Measurements from ENCODE around the gene UGT1A6.

GRCh38 chr2:233684640-233685039 is 8.1 kb upstream of the UGT1A6 start:
- no peak for TF ChIP-seq POLR2G (IDR thresholded peaks at IDR 0.05; ENCODE audit: low read depth, low read length)
- no peak for TF ChIP-seq JUNB (CRISPR knock-in tag; IDR thresholded peaks at IDR 0.05; ENCODE audit: borderline replicate concordance)
- TF ChIP-seq CHD2 (IDR thresholded peaks at IDR 0.05; ENCODE audit: low read depth, low read length), result no peak
- TF ChIP-seq RBAK (CRISPR knock-in tag; IDR thresholded peaks at IDR 0.05), result no peak
- no peak for TF ChIP-seq USF2 (IDR thresholded peaks at IDR 0.05; ENCODE audit: low read depth, low read length)
- no peak for TF ChIP-seq USF2 (CRISPR knock-in tag; IDR thresholded peaks at IDR 0.05; ENCODE audit: borderline replicate concordance)
- no peak for TF ChIP-seq HNRNPH1 (optimal IDR thresholded peaks at IDR 0.05; ENCODE audit: low read depth, low read length)
- TF ChIP-seq IKZF1 (IDR thresholded peaks at IDR 0.05), result no peak
- no peak for TF ChIP-seq GMEB2 (CRISPR knock-in tag; IDR thresholded peaks at IDR 0.05; ENCODE audit: low read depth)
- TF ChIP-seq MYC (CRISPR knock-in tag; IDR thresholded peaks at IDR 0.05; ENCODE audit: borderline replicate concordance), result no peak
- no peak for TF ChIP-seq ZNF432 (CRISPR knock-in tag; IDR thresholded peaks at IDR 0.05; ENCODE audit: borderline replicate concordance)
- TF ChIP-seq ARNT (IDR thresholded peaks at IDR 0.05), result no peak
- TF ChIP-seq SMC3 (IDR thresholded peaks at IDR 0.05; ENCODE audit: low read length), result no peak
- TF ChIP-seq ZNF589 (CRISPR knock-in tag; conservative IDR thresholded peaks at IDR 0.05), result no peak
- no peak for TF ChIP-seq NR3C1 (CRISPR knock-in tag; IDR thresholded peaks at IDR 0.05)

All from HepG2 (cell line).